ENCODE data around the gene FGD5. TPM values are rescaled to one million over a fixed set of nuclear protein-coding genes. Genes with fewer than 3 reads are reported as not detected.

FGD5 gene
- total RNA-seq: under 1 TPM; 0.31 to 0.32 TPM

GRCh38 chr3:14818804-14819500 lies at the start of gene FGD5:
FGD5 (plus strand) TSS chr3:14818962; CDS start chr3:14819072, 110 bp downstream.
- DNase-seq (no peak), ATAC-seq (no peak)
- ChIA-PET CTCF (no interaction called here), POLR2A (no interaction called here)
- H3K27me3 Mint-ChIP-seq (ENCODE audit: low read depth): peaks cover 32% of the 10 kb centered on the region
- no peaks in the 10 kb centered on the region for H3K9me3 Mint-ChIP-seq (ENCODE audit: insufficient read depth)
- no peak within 1 kb of the TSS for H3K27ac Mint-ChIP-seq
- H3K4me3 Mint-ChIP-seq: no peak within 1 kb of the TSS
- H3K4me1 Mint-ChIP-seq (ENCODE audit: low read depth): no peaks in the 10 kb centered on the region
- no peaks in the 10 kb centered on the region for H3K36me3 Mint-ChIP-seq (ENCODE audit: low read depth)

- Mint-ChIP-seq H3K27me3 (ENCODE audit: low read depth) (no peaks in the 10 kb centered on the region), H3K36me3 (ENCODE audit: low read depth) (no peaks in the 10 kb centered on the region), H3K4me1 (ENCODE audit: low read depth) (no peaks in the 10 kb centered on the region), H3K27ac (no peak overlapping the region), H3K9me3 (ENCODE audit: insufficient read depth) (no peaks in the 10 kb centered on the region), H3K4me3 (no peak overlapping the region)
- ATAC-seq (no peak), DNase-seq (peak; percentile 9)
- CTCF ChIA-PET: interaction anchor here (1.4 kb wide), 1 partner anchor 152 kb away, joined by 4 read pairs; no protein-coding TSS in a partner anchor
- POLR2A ChIA-PET: no interaction called here
Observed at GRCh38 chr3:14769544-14770325, 49.0 kb upstream of the FGD5 start.

GRCh38 chr3:14770591-14770990 lies 48.2 kb upstream of the FGD5 start:
- Mint-ChIP-seq H3K4me1 (ENCODE audit: low read depth) (no peaks in the 10 kb centered on the region), H3K4me3 (no peak overlapping the region), H3K27me3 (ENCODE audit: low read depth) (no peaks in the 10 kb centered on the region), H3K9me3 (ENCODE audit: insufficient read depth) (no peaks in the 10 kb centered on the region), H3K36me3 (ENCODE audit: low read depth) (no peaks in the 10 kb centered on the region), H3K27ac (no peak overlapping the region)
- ATAC-seq (no peak), DNase-seq (no peak)
- ChIA-PET POLR2A (no interaction called here), CTCF (no interaction called here)

GRCh38 chr3:14771593-14772497 lies 46.9 kb upstream of the FGD5 start:
- ChIA-PET CTCF (no interaction called here), POLR2A (no interaction called here)
- no peak for ATAC-seq
- DNase-seq: peak; percentile 8
- H3K27me3 Mint-ChIP-seq (ENCODE audit: low read depth): no peaks in the 10 kb centered on the region
- H3K9me3 Mint-ChIP-seq (ENCODE audit: insufficient read depth): no peaks in the 10 kb centered on the region
- no peak overlapping the region for H3K27ac Mint-ChIP-seq
- no peak overlapping the region for H3K4me3 Mint-ChIP-seq
- no peaks in the 10 kb centered on the region for H3K4me1 Mint-ChIP-seq (ENCODE audit: low read depth)
- H3K36me3 Mint-ChIP-seq (ENCODE audit: low read depth): no peaks in the 10 kb centered on the region

GRCh38 chr3:14772533-14773138 lies 46.1 kb upstream of the FGD5 start:
- H3K9me3 Mint-ChIP-seq (ENCODE audit: insufficient read depth): no peaks in the 10 kb centered on the region
- ChIA-PET CTCF (no interaction called here), POLR2A (no interaction called here)
- no peaks in the 10 kb centered on the region for H3K4me1 Mint-ChIP-seq (ENCODE audit: low read depth)
- DNase-seq: peak; percentile 11
- no peak overlapping the region for H3K4me3 Mint-ChIP-seq
- H3K27me3 Mint-ChIP-seq (ENCODE audit: low read depth): no peaks in the 10 kb centered on the region
- H3K27ac Mint-ChIP-seq: no peak overlapping the region
- no peak for ATAC-seq
- H3K36me3 Mint-ChIP-seq (ENCODE audit: low read depth): no peaks in the 10 kb centered on the region

GRCh38 chr3:14773281-14773680 lies 45.5 kb upstream of the FGD5 start:
- H3K4me3 Mint-ChIP-seq: no peak overlapping the region
- H3K4me1 Mint-ChIP-seq (ENCODE audit: low read depth): no peaks in the 10 kb centered on the region
- no peak overlapping the region for H3K27ac Mint-ChIP-seq
- no peaks in the 10 kb centered on the region for H3K9me3 Mint-ChIP-seq (ENCODE audit: insufficient read depth)
- DNase-seq (no peak), ATAC-seq (no peak)
- CTCF ChIA-PET: interaction anchor here (1.0 kb wide), 1 partner anchor 148 kb away, joined by 3 read pairs; no protein-coding TSS in a partner anchor
- POLR2A ChIA-PET: no interaction called here
- peaks cover 2% of the 10 kb centered on the region for H3K27me3 Mint-ChIP-seq (ENCODE audit: low read depth)
- H3K36me3 Mint-ChIP-seq (ENCODE audit: low read depth): no peaks in the 10 kb centered on the region

GRCh38 chr3:14773691-14774128 lies 45.1 kb upstream of the FGD5 start:
- H3K4me3 Mint-ChIP-seq: no peak overlapping the region
- H3K9me3 Mint-ChIP-seq (ENCODE audit: insufficient read depth): peaks cover 4% of the 10 kb centered on the region
- H3K27me3 Mint-ChIP-seq (ENCODE audit: low read depth): peaks cover 3% of the 10 kb centered on the region
- DNase-seq (peak; percentile 13), ATAC-seq (no peak)
- no peaks in the 10 kb centered on the region for H3K36me3 Mint-ChIP-seq (ENCODE audit: low read depth)
- CTCF ChIA-PET: interaction anchor here (1.0 kb wide), 1 partner anchor 147 kb away, joined by 3 read pairs; no protein-coding TSS in a partner anchor
- no peak overlapping the region for H3K27ac Mint-ChIP-seq
- POLR2A ChIA-PET: no interaction called here
- no peaks in the 10 kb centered on the region for H3K4me1 Mint-ChIP-seq (ENCODE audit: low read depth)

GRCh38 chr3:14774431-14774830 lies 44.3 kb upstream of the FGD5 start:
- Mint-ChIP-seq H3K4me1 (ENCODE audit: low read depth) (no peaks in the 10 kb centered on the region), H3K4me3 (no peak overlapping the region), H3K36me3 (ENCODE audit: low read depth) (no peaks in the 10 kb centered on the region), H3K9me3 (ENCODE audit: insufficient read depth) (peaks cover 11% of the 10 kb centered on the region), H3K27ac (no peak overlapping the region), H3K27me3 (ENCODE audit: low read depth) (peaks cover 5% of the 10 kb centered on the region)
- ChIA-PET CTCF (interaction anchor here (0.6 to 1.0 kb wide), 2 partner anchors 147 to 875 kb away, joined by 3 read pairs; no protein-coding TSS in a partner anchor), POLR2A (no interaction called here)
- ATAC-seq: no peak
- peak; percentile 13 for DNase-seq

- no peaks in the 10 kb centered on the region for H3K4me1 Mint-ChIP-seq (ENCODE audit: low read depth)
- DNase-seq (no peak), ATAC-seq (no peak)
- H3K4me3 Mint-ChIP-seq: no peak overlapping the region
- ChIA-PET CTCF (interaction anchor here (0.6 kb wide), 1 partner anchor 874 kb away, joined by 3 read pairs; no protein-coding TSS in a partner anchor), POLR2A (no interaction called here)
- no peaks in the 10 kb centered on the region for H3K36me3 Mint-ChIP-seq (ENCODE audit: low read depth)
- H3K9me3 Mint-ChIP-seq (ENCODE audit: insufficient read depth): peaks cover 11% of the 10 kb centered on the region
- peaks cover 5% of the 10 kb centered on the region for H3K27me3 Mint-ChIP-seq (ENCODE audit: low read depth)
- H3K27ac Mint-ChIP-seq: no peak overlapping the region
Observed at GRCh38 chr3:14775011-14775410, 43.8 kb upstream of the FGD5 start.

GRCh38 chr3:14775563-14775962 lies 43.2 kb upstream of the FGD5 start:
- Mint-ChIP-seq H3K27me3 (ENCODE audit: low read depth) (peaks cover 5% of the 10 kb centered on the region), H3K9me3 (ENCODE audit: insufficient read depth) (peaks cover 11% of the 10 kb centered on the region), H3K4me1 (ENCODE audit: low read depth) (no peaks in the 10 kb centered on the region), H3K4me3 (no peak overlapping the region), H3K27ac (no peak overlapping the region), H3K36me3 (ENCODE audit: low read depth) (no peaks in the 10 kb centered on the region)
- ChIA-PET CTCF (no interaction called here), POLR2A (no interaction called here)
- DNase-seq: no peak
- ATAC-seq: no peak

GRCh38 chr3:14779069-14779685 lies 39.6 kb upstream of the FGD5 start:
- peaks cover 11% of the 10 kb centered on the region for H3K9me3 Mint-ChIP-seq (ENCODE audit: insufficient read depth)
- H3K27me3 Mint-ChIP-seq (ENCODE audit: low read depth): peaks cover 10% of the 10 kb centered on the region
- H3K4me3 Mint-ChIP-seq: no peak overlapping the region
- no peak overlapping the region for H3K27ac Mint-ChIP-seq
- no peak for ATAC-seq
- no peaks in the 10 kb centered on the region for H3K4me1 Mint-ChIP-seq (ENCODE audit: low read depth)
- no peaks in the 10 kb centered on the region for H3K36me3 Mint-ChIP-seq (ENCODE audit: low read depth)
- POLR2A ChIA-PET: no interaction called here
- DNase-seq: no peak
- CTCF ChIA-PET: no interaction called here

All from activated CD8-positive, alpha-beta T cell treated with anti-CD3 and anti-CD28 coated beads, Interleukin-2, amount 10 ng/mL, durations not matched to agents 7 days and 5 days (primary cell).